ENCODE data around the gene ZNF586.

DNA sequence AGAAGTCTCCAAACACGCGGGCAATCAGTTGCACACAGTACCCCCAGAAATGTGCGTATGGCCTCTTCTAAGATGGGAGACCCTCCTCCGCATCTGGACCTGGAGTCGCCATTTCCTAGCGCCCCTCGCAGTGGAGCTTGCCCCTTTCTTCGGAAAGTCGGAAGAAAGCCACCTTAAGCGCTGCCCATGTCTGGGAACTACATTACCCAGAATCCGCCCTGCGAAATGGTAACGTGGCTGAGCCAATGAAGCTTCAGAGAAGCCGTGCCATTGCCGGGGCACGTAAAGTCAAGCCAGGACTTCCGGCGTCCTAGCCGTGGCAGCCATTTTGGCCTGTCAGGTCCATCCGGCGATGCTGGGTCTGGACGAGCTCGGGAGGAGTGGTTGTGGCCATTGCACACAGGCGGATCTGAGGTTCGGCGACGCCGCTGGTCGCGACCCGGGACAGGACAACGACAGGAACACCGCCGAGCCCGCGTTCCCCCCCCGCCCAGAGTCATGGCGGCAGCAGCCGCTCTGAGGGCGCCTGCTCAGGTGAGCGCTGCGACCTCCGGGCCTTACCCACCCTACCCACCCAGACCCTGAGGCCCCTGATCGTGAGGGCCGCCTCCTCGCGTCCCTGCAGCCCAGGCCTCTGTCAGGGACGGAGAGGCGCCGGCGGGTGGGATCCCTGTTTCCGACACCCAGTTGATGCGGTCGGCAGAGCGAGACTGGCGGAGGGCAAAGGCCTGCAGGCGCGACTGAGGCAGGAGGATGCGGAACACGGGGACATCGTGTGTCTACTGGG lies at the start of gene ZNF586:
- TF ChIP-seq, protein P1, sequence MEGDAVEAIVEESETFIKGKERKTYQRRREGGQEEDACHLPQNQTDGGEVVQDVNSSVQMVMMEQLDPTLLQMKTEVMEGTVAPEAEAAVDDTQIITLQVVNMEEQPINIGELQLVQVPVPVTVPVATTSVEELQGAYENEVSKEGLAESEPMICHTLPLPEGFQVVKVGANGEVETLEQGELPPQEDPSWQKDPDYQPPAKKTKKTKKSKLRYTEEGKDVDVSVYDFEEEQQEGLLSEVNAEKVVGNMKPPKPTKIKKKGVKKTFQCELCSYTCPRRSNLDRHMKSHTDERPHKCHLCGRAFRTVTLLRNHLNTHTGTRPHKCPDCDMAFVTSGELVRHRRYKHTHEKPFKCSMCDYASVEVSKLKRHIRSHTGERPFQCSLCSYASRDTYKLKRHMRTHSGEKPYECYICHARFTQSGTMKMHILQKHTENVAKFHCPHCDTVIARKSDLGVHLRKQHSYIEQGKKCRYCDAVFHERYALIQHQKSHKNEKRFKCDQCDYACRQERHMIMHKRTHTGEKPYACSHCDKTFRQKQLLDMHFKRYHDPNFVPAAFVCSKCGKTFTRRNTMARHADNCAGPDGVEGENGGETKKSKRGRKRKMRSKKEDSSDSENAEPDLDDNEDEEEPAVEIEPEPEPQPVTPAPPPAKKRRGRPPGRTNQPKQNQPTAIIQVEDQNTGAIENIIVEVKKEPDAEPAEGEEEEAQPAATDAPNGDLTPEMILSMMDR (IDR thresholded peaks at IDR 0.05), result no peak
- TF ChIP-seq POLR2A (IDR thresholded peaks at IDR 0.05), result peak in 1 of 2 donors; percentile 31

Measured in uterus (tissue), 2 donors.